ENCODE measurements around the gene CACNA2D4.
"Not testable (repeated sequence)": the region's sequence is repeated elsewhere in the genome, so short reads cannot be mapped to it uniquely, and the experiment has no call there.

CACNA2D4 gene, protein sequence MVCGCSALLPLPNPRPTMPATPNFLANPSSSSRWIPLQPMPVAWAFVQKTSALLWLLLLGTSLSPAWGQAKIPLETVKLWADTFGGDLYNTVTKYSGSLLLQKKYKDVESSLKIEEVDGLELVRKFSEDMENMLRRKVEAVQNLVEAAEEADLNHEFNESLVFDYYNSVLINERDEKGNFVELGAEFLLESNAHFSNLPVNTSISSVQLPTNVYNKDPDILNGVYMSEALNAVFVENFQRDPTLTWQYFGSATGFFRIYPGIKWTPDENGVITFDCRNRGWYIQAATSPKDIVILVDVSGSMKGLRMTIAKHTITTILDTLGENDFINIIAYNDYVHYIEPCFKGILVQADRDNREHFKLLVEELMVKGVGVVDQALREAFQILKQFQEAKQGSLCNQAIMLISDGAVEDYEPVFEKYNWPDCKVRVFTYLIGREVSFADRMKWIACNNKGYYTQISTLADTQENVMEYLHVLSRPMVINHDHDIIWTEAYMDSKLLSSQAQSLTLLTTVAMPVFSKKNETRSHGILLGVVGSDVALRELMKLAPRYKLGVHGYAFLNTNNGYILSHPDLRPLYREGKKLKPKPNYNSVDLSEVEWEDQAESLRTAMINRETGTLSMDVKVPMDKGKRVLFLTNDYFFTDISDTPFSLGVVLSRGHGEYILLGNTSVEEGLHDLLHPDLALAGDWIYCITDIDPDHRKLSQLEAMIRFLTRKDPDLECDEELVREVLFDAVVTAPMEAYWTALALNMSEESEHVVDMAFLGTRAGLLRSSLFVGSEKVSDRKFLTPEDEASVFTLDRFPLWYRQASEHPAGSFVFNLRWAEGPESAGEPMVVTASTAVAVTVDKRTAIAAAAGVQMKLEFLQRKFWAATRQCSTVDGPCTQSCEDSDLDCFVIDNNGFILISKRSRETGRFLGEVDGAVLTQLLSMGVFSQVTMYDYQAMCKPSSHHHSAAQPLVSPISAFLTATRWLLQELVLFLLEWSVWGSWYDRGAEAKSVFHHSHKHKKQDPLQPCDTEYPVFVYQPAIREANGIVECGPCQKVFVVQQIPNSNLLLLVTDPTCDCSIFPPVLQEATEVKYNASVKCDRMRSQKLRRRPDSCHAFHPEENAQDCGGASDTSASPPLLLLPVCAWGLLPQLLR

DNA sequence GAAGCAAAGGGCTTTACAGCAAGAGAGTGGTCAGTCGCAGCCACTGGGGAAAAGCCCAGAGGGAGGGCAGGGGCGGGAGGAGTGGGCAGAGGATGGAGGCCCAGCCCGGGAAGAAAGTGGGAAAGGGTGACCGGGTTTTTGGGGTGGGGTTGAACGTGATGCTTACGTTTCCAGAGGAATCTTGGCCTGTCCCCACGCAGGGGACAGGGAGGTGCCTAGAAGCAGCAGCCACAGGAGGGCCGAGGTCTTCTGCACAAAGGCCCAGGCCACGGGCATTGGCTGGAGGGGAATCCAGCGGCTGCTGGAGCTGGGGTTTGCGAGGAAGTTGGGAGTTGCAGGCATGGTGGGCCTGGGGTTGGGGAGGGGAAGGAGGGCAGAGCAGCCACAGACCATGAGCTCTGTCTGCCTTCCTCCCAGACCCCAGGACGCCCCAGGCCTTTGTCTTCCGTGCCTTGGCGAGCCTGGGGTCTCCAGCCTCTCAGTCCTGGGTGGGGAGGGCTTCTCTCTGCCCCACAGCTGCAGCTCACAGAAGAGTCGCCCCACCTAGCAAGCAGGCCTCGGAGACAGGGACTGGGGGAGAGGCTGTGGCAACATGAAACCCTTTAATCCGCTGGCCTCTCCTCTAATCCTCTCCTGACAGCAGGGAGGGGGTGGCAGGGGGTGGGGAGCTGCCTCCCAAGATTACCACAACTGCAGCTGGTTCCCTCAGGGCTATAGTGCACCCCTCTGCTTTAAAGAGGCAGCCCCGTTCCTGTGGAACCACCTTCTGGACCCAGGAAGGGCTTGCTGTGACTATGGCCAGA lies at the start of gene CACNA2D4:
TSS of gene CACNA2D4 (minus strand) at position 572 of the 803 bp plus-strand sequence. CDS start at position 393, 179 bp downstream.
- peak; percentile 51 for DNase-seq

DNA sequence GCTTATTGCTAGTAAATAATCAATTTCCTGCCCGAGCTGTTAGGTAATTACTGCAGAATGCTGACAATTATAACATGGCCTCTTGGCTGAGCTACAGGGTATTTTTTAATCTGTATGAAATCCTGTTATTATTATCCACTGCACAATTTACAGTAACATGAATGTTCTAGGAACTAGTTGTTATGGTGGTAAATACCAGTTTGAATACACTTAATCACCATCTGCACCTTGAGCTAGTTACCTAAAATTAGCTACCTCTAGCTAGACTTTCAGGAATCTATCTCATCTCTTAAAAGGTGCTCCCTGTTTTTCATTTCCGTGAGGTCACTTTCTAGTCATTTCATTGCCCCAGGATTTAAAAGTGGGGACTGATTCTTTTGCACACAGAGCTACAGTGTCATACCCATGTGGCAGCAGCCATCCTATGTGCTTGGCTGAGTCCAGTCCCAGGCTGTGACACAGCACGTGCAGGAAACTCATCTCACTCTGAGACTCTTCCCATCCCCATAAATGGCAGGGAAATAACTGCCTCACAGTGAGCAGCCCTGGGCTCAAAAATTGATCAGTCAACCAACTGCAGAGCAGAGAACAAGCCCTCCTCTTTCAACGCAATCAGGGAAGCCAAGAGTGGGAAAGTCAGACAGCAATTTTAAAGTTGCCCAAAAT lies 48.2 kb upstream of the CACNA2D4 start:
- no peak for DNase-seq

GRCh38 chr12:1965916-1966315 lies 47.5 kb upstream of the CACNA2D4 start:
- DNase-seq = no peak

- DNase-seq = no peak
These were observed 43.9 kb upstream of the CACNA2D4 start for GRCh38 chr12:1962051-1963020.

DNA sequence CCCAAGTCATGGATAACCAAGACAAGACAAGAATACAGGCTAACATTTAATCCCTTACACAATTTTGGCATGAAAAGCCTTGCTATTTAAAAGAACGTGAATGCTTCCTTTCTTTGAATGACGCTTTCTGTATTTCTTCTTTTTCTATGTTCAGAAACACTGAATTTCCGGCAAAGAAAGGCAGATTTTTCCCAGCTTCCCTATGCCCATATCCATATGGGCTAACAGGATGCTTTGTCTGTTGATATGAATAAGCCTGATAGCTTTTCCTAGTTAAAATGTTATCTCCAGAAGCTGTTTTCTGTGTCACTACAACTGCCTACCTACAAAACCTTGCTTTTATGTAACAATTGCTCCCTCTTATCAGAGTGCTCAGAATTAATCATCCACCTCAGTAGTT lies 38.3 kb upstream of the CACNA2D4 start:
- no peak for DNase-seq

DNA sequence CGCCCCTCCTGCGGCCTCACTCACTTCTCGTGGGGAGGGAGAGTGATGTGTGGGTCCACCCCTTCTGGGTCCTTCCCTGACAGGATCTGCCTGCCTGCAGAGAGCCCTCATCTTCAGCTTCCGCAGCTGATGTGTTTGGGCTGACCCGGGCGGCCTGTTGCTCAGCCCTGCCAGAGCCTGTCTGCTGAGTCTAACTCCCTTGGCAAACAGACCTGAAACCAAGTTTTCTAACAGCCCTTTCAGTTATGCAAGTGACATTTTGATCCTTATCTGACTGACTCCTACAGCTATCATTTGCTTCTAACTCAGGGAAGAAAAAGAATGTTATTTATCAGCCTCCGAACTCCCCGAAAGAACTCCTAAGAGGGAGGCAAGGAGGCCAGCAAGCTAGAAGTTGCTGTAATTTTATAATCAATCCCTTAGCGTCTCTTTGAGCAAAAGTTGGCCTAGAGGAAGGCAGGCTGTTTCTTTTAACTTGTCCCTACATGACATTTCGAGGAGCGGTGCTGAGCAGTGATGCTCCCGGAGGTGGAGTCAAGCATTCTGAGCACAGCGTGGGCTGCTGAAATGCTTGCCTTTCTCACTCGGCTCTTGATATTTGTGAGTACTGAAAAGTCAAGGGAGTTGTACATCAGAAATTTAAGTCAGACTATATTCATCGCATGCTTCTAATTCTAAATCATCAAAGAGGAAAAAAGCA lies 31.5 kb upstream of the CACNA2D4 start:
- DNase-seq = no peak

- DNase-seq = no peak
These were observed 30.4 kb upstream of the CACNA2D4 start for GRCh38 chr12:1948883-1949282.

DNA sequence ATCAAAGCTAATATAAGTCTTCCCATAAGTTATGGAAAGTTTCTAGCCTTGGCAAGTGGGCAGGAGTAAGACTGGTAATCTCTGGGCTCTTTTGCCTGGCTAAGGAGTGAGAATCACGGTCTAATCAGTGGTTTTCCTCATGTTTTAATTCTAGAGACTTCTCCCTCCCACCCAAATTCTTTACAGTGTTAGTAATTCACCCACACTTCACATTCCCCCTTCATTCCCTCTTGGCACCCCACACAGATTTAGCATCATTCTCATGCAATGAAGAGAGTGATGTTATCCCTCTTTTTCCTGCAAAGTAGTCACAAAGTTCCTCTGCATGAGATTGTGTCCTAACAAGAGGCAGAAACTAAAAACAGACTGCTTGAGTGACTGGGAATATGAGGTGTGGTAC lies 28.6 kb upstream of the CACNA2D4 start:
- no peak for DNase-seq

DNA sequence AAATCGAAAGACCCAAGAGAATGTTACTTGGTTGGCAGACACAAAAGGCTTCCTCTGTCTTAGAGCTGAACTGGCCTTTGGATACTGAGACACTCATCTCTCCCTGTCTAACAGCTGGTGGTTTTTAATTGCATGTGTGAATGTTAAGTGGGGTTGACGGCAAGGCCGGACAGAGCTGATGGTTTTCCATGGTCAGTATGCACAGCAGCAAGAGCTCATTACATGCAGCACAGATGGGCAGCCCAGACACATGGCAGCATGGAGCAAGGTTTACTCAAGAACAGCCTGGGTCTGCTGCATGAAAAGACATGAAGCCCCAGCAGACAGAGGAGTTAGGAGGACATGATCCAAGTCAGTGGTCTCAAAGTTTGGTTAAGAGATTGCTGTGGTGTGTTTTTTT lies 27.8 kb upstream of the CACNA2D4 start:
- DNase-seq = peak; percentile 44

- DNase-seq = not testable (repeated sequence)
These were observed 27.1 kb upstream of the CACNA2D4 start for GRCh38 chr12:1945502-1945901.

DNA sequence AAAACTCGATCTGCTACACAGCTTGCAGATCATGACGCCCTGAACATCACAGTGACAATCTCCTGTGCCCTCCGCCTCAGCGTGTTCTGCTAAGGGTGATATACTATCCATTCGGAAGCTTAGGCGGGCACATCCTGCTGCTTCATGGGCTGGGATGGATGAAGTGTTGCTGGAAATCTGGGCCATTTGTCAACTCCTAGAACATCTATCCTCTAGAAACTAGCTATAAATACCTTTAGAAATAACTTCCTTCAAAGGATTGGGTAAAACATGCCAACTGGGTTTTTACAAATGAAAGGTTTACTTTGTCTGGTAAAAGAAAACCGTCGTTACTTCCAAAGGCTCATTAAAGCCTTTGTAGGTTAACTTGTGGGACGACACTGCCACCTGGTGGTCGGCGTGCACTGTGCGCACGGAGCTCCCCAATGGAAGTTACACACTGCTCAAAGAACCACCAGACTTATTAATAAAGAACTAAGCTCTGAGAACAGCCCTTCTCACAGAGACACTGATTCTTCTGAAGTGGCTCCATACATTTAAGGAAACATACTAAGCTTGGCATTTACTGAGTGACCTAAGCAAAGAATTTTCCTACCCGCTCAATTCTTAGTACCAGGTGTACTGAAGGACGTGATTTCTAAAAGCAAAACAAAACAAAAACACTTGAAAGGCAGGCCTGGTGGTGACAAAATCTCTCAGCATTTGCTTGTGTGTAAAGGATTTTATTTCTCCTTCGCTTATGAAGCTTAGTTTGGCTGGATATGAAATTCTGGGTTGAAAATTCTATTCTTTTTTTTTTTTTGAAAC lies 21.6 kb upstream of the CACNA2D4 start:
- peak; percentile 91 for DNase-seq

DNA sequence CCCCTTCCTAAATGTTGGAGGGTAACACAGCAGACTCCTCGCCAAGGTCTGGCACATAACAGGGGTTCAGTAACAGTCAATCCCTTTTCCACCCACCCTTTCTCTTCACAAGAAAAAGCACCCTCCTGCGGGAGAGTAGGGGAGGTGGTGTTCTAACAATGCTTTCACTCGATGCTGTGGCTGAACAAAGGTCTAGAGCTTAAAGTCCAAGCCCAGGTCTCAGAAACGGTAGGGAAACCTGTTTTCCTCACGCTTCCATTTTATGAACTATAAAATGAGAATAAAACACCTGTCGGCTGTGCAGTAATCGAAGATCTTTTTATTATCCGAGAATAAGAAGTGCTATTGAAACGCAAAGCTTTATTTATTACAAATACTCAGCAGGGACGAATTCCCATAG lies 20.9 kb upstream of the CACNA2D4 start:
- DNase-seq = no peak

GRCh38 chr12:1937481-1938224 lies 19.2 kb upstream of the CACNA2D4 start:
- peak; percentile 47 for DNase-seq

DNA sequence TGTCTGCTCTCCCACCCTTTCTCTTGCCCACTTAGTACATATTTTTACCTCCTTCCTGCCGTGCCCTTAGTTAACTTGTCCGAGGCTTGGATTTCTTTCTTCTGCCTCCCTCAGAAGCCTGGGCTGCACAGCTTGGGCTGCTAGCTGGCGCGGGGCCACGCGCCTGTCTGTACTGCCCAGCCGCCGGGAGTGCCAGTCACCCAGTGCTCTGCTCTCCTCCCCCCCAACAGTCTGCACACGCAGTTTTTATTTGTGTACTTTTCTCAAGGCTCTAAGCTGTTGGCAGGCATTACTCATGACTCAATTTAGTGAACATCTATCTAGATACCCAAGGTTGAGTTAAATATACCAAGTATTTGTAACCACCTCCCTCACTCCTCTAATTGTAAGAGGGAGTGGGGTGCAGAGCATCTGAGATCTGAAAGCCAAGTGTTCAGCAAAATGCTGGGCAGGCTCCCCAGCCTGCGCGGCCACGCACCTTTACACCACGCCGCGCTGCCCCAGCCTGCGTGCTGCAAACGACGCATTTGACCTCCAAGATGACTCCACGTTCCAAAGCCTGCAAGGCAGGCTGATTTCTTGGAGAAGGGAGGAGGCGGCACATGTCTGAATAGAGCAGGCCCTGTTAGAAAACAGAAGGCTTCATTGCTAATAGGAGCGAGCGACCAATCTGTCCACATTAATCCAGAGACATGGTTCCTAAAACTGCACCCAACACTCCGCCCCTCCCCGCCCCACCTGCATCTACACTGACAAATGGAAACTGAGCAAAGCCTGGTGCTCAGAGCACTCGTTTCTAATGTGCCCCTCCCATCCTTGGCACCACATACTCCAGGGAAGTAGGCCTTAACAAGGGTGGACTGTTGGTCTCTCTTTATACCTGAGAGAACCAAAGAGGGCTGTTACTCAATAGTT lies 18.2 kb upstream of the CACNA2D4 start:
- peak; percentile 52 for DNase-seq

DNA sequence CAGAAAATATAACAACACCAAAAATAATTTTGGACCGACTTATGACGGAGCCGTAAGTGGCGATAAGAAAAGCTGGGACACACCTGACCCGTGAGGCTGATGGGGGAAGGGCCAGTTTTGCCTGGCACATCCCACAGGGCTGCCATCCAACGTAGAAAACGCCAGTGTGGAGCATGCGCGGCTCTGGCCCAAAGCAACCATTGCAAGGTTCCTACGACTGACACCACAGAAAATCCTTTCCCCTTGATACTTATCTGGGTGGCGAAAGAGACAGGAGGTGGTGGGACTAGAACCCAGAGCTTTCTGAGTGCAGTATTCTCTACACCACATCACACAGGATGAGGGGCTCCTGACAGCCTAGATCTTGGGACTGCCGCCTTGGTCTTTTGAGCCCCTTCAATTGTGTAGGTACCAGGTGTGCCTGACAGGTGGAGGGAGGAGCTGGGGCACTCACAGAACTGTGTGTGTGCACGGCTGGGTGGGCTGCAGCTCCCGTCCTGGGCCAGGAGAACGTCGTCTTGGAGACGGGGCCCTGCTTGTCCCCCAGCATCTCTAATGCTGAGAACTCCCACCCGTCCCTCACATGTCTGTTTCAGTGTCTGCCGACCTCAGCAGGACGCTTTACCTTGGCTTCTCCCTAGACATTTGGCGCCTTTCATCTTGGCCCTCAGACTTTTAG lies 17.4 kb upstream of the CACNA2D4 start:
- DNase-seq = peak; percentile 49

DNA sequence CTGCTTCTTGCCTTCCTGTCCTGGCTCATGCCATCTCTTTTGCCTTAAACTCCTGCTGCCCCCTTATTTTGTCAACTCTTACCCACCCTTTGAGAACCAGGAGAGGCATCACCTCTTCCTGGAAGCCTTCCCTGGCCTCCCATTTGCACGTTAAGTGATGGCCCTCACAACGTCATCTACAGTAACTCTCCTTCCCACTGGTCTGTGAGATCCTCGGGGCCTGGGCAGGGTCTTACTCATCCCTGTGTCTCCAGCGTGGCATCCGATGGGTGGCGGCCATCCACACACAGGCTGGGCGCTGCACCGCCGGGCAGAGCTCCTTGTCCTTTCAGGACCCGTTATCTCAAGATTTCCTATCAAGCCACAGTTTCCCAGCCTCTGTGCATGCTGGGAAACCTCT lies 16.8 kb upstream of the CACNA2D4 start:
- peak; percentile 46 for DNase-seq

DNA sequence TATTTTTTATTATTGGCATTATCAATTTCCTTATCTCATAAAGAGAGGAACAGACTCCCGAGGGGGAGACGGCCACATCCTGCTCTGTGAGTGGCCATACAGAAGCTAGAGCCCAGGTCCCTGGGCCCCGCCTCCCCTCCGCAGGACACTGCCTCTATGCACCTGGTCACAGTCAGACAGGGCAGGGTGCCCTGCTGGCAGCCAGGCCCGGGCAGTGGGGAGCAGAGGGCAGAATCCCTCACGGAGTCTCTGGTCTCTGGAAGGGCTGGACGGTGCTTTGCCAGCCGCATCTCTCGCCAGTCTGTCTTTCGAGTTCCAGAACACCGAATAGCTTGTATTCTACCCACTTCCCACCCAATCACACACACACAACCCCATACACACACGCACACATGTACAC lies 16.4 kb upstream of the CACNA2D4 start:
- DNase-seq = peak; percentile 55

All from islet precursor cell (in vitro differentiated cells).